GM12878 (cell line): ENCODE measurements around the gene LCN9. TPM values are rescaled to one million over a fixed set of nuclear protein-coding genes. Genes with fewer than 3 reads are reported as not detected.

Experiments
- ATAC-seq: fragments of 200-7000 bp; cut with Tn5 transposase; 3 replicates; pipeline ENCODE4 v1.9.1; 2020; ENCODE audit warnings: mild to moderate bottlenecking, moderate library complexity
- BruUV-seq: library from RNA; stranded (reverse); fragments of 400-500 nt; replicated peaks from 2 replicates; lab custom pipeline; 2021; lab: Mats Ljungman, UMichigan
- CTCF ChIA-PET: fragments of 300-600 bp; sonication (Branson Sonifier 250); formaldehyde crosslinking; extraction: SDS; loops from one replicate; lab custom pipeline; 2021; ENCODE audit warnings: inconsistent platforms; lab: Yijun Ruan, JAX
- POLR2A ChIA-PET: fragments of 350-600 bp; formaldehyde crosslinking; extraction: SDS; loops from one replicate; lab custom pipeline; 2021; ENCODE audit warnings: inconsistent platforms; lab: Charles Lee
- RAD21 ChIA-PET: fragments of 300-600 bp; sonication (Branson Sonifier 250); formaldehyde crosslinking; loops from one replicate; lab custom pipeline; 2023; ENCODE audit warnings: antibody characterized with exemption; ENCODE audit not compliant: unreplicated experiment; lab: Charles Lee
- SMC1A ChIA-PET: fragments of 300-600 bp; sonication (Branson Sonifier 250); formaldehyde crosslinking; loops from one replicate; lab custom pipeline; 2023; ENCODE audit not compliant: unreplicated experiment, uncharacterized antibody; lab: Charles Lee
- DNase-seq: peaks from one replicate; pipeline ENCODE4 v3.0.0-alpha.2; 2011; ENCODE audit warnings: low read depth, low spot score
- FAIRE-seq: peaks from 3 replicates; lab custom pipeline; 2011; peaks lifted over from hg19 to GRCh38; lab: Jason Lieb, UNC
- H2AFZ ChIP-seq: 2 replicates; pipeline ENCODE4 v1.6.0; 2011; ENCODE audit warnings: low read depth, low read length, control low read depth; ENCODE audit not compliant: control insufficient read depth
- H3K27ac ChIP-seq: 2 replicates; pipeline ENCODE4 v1.5.1; 2011; ENCODE audit warnings: control low read depth; ENCODE audit not compliant: control insufficient read depth, insufficient read depth
- H3K27me3 ChIP-seq, 2 experiments: replicated peaks in 1 of 2; 2 replicates each; pipeline versions ENCODE4 v1.6.0 to v1.6.1; 2011; ENCODE audit warnings: low read length in 1 of 2; ENCODE audit not compliant: control insufficient read depth in 2 of 2, insufficient read depth in 2 of 2
- H3K36me3 ChIP-seq, 2 experiments: 2 replicates each; pipeline ENCODE4 v1.5.1; 2011; ENCODE audit warnings: low read length in 1 of 2; ENCODE audit not compliant: control insufficient read depth in 2 of 2, insufficient read depth in 2 of 2
- H3K4me1 ChIP-seq: 2 replicates; pipeline ENCODE4 v1.6.1; 2011; ENCODE audit warnings: mild to moderate bottlenecking, low read length, moderate library complexity, mixed read lengths; ENCODE audit not compliant: control insufficient read depth, insufficient read depth
- H3K4me2 ChIP-seq: 2 replicates; pipeline ENCODE4 v1.6.0; 2011; ENCODE audit warnings: control low read depth; ENCODE audit not compliant: control insufficient read depth, insufficient read depth
- H3K4me3 ChIP-seq: fragments of 200-600 bp; sonication (generic); 2 replicates; pipeline ENCODE4 v1.5.1; 2016
- H3K79me2 ChIP-seq: 2 replicates; pipeline ENCODE4 v1.6.0; 2011; ENCODE audit warnings: low read length; ENCODE audit not compliant: control insufficient read depth, insufficient read depth
- H3K9ac ChIP-seq: 2 replicates; pipeline ENCODE4 v1.8.0; 2011; ENCODE audit warnings: low read length, control low read depth, mixed read lengths; ENCODE audit not compliant: control insufficient read depth, insufficient read depth
- H3K9me3 ChIP-seq: replicated peaks from 3 replicates; pipeline ENCODE4 v1.5.1; 2011; ENCODE audit warnings: mild to moderate bottlenecking, low read length; ENCODE audit not compliant: control insufficient read depth, insufficient read depth
- H4K20me1 ChIP-seq: 2 replicates; pipeline ENCODE4 v1.6.0; 2011; ENCODE audit not compliant: control insufficient read depth, insufficient read depth
- BRCA1 ChIP-seq: IDR thresholded peaks from 2 replicates; pipeline ENCODE4 v1.6.1; 2011; ENCODE audit warnings: low read depth, low read length, improper control_type of control experiment
- GABPA ChIP-seq: IDR thresholded peaks from 2 replicates; pipeline ENCODE4 v1.6.1; 2014; ENCODE audit warnings: antibody characterized with exemption, low read depth, mild to moderate bottlenecking, inconsistent platforms
- GATAD2B ChIP-seq: fragments of 450-650 bp; conservative IDR thresholded peaks from 2 replicates; pipeline ENCODE4 v1.6.1; 2017; ENCODE audit warnings: low read depth, mild to moderate bottlenecking, moderate library complexity
- KLF5 ChIP-seq: fragments of 450-650 bp; IDR thresholded peaks from 2 replicates; pipeline ENCODE4 v1.6.1; 2014; ENCODE audit warnings: mild to moderate bottlenecking; ENCODE audit not compliant: partially characterized antibody
- POLR2AphosphoS2 ChIP-seq: IDR thresholded peaks from 2 replicates; pipeline ENCODE4 v1.6.1; 2011; ENCODE audit warnings: low read depth, mild to moderate bottlenecking, low read length, improper control_type of control experiment, moderate library complexity
- RAD21 ChIP-seq: IDR thresholded peaks from 2 replicates; pipeline ENCODE4 v1.6.1; 2011; ENCODE audit warnings: mild to moderate bottlenecking, low read depth, low read length, moderate library complexity; ENCODE audit not compliant: insufficient read depth
- YY1 ChIP-seq: IDR thresholded peaks from 2 replicates; pipeline ENCODE4 v1.6.1; 2011; ENCODE audit warnings: low read depth, mild to moderate bottlenecking, low read length
- ZBED1 ChIP-seq: IDR thresholded peaks from 2 replicates; pipeline ENCODE4 v1.6.1; 2016; ENCODE audit warnings: borderline replicate concordance
- WGBS: methylation state at CpG from one replicate; pipeline ENCODE4 v1.1.6; 2016; ENCODE audit warnings: low lambda C conversion rate; ENCODE audit not compliant: insufficient replicate concordance, insufficient coverage; ENCODE audit errors: missing lambda C conversion rate; 5-methylcytosine and 5-hydroxymethylcytosine counted together
- in situ Hi-C: fragments of 300-500 bp; cut with MboI; formaldehyde crosslinking; loops from 9 replicates; pipeline ENCODE4 v1.14.3; 2018; ENCODE audit warnings: mixed read lengths
- intact Hi-C: fragments of 100-400 bp; cut with micrococcal nuclease; formaldehyde crosslinking; loops from one replicate; pipeline ENCODE4 v1.14.2; 2022; ENCODE audit not compliant: unreplicated experiment
- polyA plus RNA-seq, 11 experiments: library from polyadenylated mRNA; depleted of rRNA in 4 of 11; unstranded in 6 of 11; stranded (reverse) in 5 of 11; fragments of >200 nt; fragmentation: Nextera tagmentation in 4 of 11; fragmentation: Illumina TruSeq in 1 of 11; extraction: Ambion mirVana in 4 of 11; extraction: Trizol in 1 of 11; gene quantifications; 1 replicate in 1 of 11; 2 replicates in 10 of 11; pipeline versions ENCODE4 v1.2.1 to v1.2.3, GENCODE V29; 2011 to 2016; ENCODE audit warnings: inconsistent platforms in 2 of 11, missing spikeins in 2 of 11, low read depth in 1 of 11
- total RNA-seq, 4 experiments: library from RNA; depleted of rRNA in 3 of 4; stranded (reverse); fragments of >200 nt in 3 of 4; fragmentation: Illumina TruSeq in 1 of 4; extraction: Trizol in 1 of 4; gene quantifications; 2 replicates each; pipeline versions ENCODE4 v1.2.1 to v1.2.3, GENCODE V29; 2013 to 2021
- TF ChIP-seq, protein P1 (sequence below): fragments of 450-650 bp; formaldehyde crosslinking; IDR thresholded peaks from 2 replicates; pipeline ENCODE4 v1.4.0; 2020; ENCODE audit warnings: mild to moderate bottlenecking, moderate library complexity
- TF ChIP-seq, protein P2 (sequence below): IDR thresholded peaks from 2 replicates; pipeline ENCODE4 v1.6.1; 2011; ENCODE audit warnings: mild to moderate bottlenecking, low read depth, low read length, moderate library complexity; ENCODE audit not compliant: insufficient replicate concordance
- TF ChIP-seq, protein P3 (sequence below): IDR thresholded peaks from 2 replicates; pipeline ENCODE4 v1.6.1; 2011; ENCODE audit warnings: borderline replicate concordance, low read depth, mild to moderate bottlenecking, moderate library complexity, low read length; ENCODE audit not compliant: insufficient read depth, poor library complexity, severe bottlenecking
- TF ChIP-seq, protein P4 (sequence below): fragments of 450-650 bp; IDR thresholded peaks from 2 replicates; pipeline ENCODE4 v1.6.1; 2014; ENCODE audit warnings: mild to moderate bottlenecking
- TF ChIP-seq, protein P5 (sequence below): fragments of 450-650 bp; IDR thresholded peaks from 2 replicates; pipeline ENCODE4 v1.6.1; 2016; ENCODE audit warnings: mild to moderate bottlenecking

Gene LCN9
- total and polyA plus RNA-seq, 10 of the 15 experiments (the other 5 are each of a cell fraction or from before 2014, with no cell fraction given) = not detected

DNA sequence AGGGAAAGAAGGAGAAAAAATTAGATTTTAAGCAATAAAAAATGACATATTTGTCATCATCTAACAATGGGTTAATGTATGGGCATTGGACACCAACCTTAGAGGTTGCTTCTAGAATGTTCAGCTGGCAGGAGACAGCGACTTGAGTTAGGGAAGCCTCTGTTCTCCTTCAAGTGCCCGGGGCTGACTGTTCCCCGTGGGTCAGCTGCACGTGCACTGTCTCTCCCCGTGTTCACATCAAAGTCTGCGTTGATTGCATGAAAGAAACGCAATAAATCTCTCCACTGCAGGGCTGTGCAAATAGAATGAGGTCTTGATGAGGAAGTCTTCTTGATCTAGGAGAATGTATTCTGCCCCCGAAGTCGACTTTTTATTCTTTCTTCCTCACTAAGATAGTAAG, 23.9 kb upstream of the LCN9 start, which contains the start of gene GLT6D1:
Gene GLT6D1, minus strand, starts transcription at position 345 of the 400 bp plus-strand sequence. CDS start 353 bp downstream, outside the sequence.
- ChIA-PET CTCF (no interaction called here), POLR2A (no interaction called here), SMC1A (no interaction called here), RAD21 (no interaction called here)
- H3K27ac ChIP-seq = no peak within 1 kb of the TSS
- no peak within 1 kb of the TSS for H3K4me3 ChIP-seq
- no peaks in the 10 kb centered on the region for H3K27me3 ChIP-seq
- intact Hi-C loops = no loop called here
- H2AFZ ChIP-seq = no peak within 1 kb of the TSS
- H3K4me1 ChIP-seq = no peaks in the 10 kb centered on the region
- H3K4me2 ChIP-seq = no peak within 1 kb of the TSS
- H3K9me3 ChIP-seq = no peaks in the 10 kb centered on the region; the same call in 1 of the 3 replicates
- no peaks in the 10 kb centered on the region for H3K79me2 ChIP-seq
- FAIRE-seq = no peak
- WGBS = 35% methylated on average over 9 of the region's 9 CpGs
- in situ Hi-C loops = no loop called here
- H4K20me1 ChIP-seq = no peaks in the 10 kb centered on the region
- H3K9ac ChIP-seq = no peak within 1 kb of the TSS
- DNase-seq = no peak
- BruUV-seq = no TSS peak
- no peak for ATAC-seq
- H3K36me3 ChIP-seq = no peaks in the 10 kb centered on the region
- no peak for TF ChIP-seq GATAD2B
- TF ChIP-seq, protein P1, sequence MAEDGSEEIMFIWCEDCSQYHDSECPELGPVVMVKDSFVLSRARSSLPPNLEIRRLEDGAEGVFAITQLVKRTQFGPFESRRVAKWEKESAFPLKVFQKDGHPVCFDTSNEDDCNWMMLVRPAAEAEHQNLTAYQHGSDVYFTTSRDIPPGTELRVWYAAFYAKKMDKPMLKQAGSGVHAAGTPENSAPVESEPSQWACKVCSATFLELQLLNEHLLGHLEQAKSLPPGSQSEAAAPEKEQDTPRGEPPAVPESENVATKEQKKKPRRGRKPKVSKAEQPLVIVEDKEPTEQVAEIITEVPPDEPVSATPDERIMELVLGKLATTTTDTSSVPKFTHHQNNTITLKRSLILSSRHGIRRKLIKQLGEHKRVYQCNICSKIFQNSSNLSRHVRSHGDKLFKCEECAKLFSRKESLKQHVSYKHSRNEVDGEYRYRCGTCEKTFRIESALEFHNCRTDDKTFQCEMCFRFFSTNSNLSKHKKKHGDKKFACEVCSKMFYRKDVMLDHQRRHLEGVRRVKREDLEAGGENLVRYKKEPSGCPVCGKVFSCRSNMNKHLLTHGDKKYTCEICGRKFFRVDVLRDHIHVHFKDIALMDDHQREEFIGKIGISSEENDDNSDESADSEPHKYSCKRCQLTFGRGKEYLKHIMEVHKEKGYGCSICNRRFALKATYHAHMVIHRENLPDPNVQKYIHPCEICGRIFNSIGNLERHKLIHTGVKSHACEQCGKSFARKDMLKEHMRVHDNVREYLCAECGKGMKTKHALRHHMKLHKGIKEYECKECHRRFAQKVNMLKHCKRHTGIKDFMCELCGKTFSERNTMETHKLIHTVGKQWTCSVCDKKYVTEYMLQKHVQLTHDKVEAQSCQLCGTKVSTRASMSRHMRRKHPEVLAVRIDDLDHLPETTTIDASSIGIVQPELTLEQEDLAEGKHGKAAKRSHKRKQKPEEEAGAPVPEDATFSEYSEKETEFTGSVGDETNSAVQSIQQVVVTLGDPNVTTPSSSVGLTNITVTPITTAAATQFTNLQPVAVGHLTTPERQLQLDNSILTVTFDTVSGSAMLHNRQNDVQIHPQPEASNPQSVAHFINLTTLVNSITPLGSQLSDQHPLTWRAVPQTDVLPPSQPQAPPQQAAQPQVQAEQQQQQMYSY (CRISPR knock-in tag) = no peak
- no peak for TF ChIP-seq RAD21
- TF ChIP-seq KLF5 = no peak
- TF ChIP-seq, protein P2, sequence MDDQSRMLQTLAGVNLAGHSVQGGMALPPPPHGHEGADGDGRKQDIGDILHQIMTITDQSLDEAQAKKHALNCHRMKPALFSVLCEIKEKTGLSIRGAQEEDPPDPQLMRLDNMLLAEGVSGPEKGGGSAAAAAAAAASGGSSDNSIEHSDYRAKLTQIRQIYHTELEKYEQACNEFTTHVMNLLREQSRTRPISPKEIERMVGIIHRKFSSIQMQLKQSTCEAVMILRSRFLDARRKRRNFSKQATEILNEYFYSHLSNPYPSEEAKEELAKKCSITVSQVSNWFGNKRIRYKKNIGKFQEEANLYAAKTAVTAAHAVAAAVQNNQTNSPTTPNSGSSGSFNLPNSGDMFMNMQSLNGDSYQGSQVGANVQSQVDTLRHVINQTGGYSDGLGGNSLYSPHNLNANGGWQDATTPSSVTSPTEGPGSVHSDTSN = no peak
- TF ChIP-seq, protein P3, sequence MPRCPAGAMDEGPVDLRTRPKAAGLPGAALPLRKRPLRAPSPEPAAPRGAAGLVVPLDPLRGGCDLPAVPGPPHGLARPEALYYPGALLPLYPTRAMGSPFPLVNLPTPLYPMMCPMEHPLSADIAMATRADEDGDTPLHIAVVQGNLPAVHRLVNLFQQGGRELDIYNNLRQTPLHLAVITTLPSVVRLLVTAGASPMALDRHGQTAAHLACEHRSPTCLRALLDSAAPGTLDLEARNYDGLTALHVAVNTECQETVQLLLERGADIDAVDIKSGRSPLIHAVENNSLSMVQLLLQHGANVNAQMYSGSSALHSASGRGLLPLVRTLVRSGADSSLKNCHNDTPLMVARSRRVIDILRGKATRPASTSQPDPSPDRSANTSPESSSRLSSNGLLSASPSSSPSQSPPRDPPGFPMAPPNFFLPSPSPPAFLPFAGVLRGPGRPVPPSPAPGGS = no peak
- no peak for TF ChIP-seq GABPA
- TF ChIP-seq, protein P4, sequence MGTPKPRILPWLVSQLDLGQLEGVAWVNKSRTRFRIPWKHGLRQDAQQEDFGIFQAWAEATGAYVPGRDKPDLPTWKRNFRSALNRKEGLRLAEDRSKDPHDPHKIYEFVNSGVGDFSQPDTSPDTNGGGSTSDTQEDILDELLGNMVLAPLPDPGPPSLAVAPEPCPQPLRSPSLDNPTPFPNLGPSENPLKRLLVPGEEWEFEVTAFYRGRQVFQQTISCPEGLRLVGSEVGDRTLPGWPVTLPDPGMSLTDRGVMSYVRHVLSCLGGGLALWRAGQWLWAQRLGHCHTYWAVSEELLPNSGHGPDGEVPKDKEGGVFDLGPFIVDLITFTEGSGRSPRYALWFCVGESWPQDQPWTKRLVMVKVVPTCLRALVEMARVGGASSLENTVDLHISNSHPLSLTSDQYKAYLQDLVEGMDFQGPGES = no peak
- no peak for TF ChIP-seq POLR2AphosphoS2
- no peak for TF ChIP-seq BRCA1
- TF ChIP-seq ZBED1 = no peak
- no peak for TF ChIP-seq YY1
- TF ChIP-seq, protein P5, sequence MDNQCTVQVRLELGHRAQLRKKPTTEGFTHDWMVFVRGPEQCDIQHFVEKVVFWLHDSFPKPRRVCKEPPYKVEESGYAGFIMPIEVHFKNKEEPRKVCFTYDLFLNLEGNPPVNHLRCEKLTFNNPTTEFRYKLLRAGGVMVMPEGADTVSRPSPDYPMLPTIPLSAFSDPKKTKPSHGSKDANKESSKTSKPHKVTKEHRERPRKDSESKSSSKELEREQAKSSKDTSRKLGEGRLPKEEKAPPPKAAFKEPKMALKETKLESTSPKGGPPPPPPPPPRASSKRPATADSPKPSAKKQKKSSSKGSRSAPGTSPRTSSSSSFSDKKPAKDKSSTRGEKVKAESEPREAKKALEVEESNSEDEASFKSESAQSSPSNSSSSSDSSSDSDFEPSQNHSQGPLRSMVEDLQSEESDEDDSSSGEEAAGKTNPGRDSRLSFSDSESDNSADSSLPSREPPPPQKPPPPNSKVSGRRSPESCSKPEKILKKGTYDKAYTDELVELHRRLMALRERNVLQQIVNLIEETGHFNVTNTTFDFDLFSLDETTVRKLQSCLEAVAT = no peak
